GM13977 (cell line): Measurements from ENCODE around the gene LRMDA.

ENCODE experiments used
- DNase-seq: peaks from one replicate; pipeline ENCODE4 v3.0.0; 2012; ENCODE audit warnings: low spot score
- in situ Hi-C: fragments of 300-500 bp; cut with MboI; formaldehyde crosslinking; loops from one replicate; pipeline ENCODE4 v1.12.0; 2022; ENCODE audit warnings: low sequenced_read_pairs, low pct_unique_long_range_greater_than_20kb, mixed read lengths, inconsistent platforms; ENCODE audit not compliant: unreplicated experiment
- TF ChIP-seq, protein P1 (sequence below): IDR thresholded peaks from 2 replicates; pipeline ENCODE4 v1.5.1; 2012; ENCODE audit warnings: mild to moderate bottlenecking, control low read depth; ENCODE audit not compliant: insufficient read depth; ENCODE audit errors: extremely low read depth, missing control alignments

The LRMDA gene

DNA sequence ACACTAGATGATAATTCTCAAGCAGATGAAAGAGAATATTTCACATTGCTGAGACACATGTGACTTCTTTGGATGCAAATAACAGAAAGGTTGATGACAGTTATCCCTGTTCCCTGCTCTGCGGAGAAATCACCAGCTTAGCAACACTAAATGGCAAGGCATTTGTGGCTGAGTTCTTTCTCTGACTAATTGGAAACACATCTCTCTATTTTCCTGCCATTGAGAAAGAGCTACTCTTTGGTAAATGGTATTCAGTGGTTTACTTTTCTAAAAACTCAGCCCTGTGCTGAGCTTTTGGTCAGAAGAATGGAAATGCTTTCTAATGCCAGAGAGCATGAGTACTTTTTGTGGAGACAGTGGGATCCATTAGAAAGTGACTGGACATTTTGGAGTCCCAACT is 771.4 kb downstream of the LRMDA start:
- TF ChIP-seq, protein P1, sequence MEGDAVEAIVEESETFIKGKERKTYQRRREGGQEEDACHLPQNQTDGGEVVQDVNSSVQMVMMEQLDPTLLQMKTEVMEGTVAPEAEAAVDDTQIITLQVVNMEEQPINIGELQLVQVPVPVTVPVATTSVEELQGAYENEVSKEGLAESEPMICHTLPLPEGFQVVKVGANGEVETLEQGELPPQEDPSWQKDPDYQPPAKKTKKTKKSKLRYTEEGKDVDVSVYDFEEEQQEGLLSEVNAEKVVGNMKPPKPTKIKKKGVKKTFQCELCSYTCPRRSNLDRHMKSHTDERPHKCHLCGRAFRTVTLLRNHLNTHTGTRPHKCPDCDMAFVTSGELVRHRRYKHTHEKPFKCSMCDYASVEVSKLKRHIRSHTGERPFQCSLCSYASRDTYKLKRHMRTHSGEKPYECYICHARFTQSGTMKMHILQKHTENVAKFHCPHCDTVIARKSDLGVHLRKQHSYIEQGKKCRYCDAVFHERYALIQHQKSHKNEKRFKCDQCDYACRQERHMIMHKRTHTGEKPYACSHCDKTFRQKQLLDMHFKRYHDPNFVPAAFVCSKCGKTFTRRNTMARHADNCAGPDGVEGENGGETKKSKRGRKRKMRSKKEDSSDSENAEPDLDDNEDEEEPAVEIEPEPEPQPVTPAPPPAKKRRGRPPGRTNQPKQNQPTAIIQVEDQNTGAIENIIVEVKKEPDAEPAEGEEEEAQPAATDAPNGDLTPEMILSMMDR: no peak
- DNase-seq: no peak
- in situ Hi-C loops: no loop called here

DNA sequence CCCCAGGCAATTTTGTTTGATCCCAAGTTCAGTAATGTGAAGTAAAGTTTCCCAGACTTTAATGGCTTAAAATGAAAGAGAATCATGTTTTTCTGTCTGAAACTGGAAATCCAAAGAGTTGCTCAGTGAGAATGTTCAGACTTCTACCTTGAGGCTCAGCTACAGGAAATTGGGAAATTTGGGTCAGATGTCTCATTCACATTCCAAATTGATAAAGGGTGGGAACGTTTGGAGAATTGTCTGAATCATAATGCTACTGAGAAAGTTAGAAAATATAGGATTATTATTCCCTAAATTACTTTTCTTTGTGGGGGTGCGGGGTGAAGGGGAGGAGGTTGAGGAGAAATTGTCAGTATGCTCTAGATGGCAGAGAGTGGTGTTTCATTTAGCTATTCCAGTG is 773.9 kb downstream of the LRMDA start:
- no peak for DNase-seq
- in situ Hi-C loops: no loop called here

DNA sequence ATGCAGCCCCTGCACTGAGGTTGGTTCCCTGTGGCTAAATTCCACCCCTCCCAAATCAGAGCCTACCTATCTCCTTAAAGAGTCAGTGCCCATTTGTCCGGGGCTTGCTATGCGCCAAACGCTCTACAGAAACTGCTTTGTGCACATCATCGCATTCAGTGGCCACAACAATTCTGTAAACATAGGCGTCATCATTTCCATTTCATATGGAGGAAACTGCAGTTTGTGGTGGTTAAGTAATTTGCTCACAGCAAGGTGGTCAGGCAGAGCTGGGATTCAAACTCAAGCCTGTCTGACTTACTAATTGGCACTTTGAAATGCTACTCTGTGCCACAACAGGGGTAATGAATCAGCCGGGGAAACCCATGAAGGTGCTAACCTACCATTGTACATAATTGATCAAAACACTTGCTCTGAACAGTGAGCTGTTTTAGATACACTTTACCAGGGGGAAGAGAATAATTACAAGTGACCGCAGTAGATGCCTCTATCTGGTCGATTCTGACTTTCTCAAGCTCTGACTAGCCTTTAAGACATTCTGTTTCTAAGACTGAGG is 775.5 kb downstream of the LRMDA start:
- TF ChIP-seq, protein P1: no peak
- DNase-seq: no peak
- in situ Hi-C loops: no loop called here

More for the DNA sequence above, 773.9 kb downstream of the LRMDA start:
- TF ChIP-seq, protein P1: no peak

DNA sequence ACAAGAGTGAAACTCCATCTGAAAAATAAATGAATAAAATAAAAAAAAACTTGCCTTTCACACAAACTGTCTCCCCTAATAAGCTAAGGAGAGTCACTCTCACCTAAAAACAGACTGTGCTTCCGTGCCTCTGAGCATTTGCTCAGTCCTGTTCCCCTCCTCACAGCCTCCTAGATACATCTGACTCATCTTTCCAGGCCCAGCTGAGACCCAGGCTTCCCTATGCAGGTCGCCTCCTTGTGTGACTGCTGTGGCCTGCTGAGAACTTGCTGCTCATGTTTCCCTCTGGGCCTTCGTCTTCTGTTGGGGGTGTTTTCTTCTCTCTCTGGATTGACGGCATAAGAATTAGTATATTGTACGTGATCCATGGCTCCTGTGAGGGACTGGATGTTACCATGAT is 777.7 kb downstream of the LRMDA start:
- DNase-seq: no peak
- TF ChIP-seq, protein P1: no peak
- in situ Hi-C loops: no loop called here

DNA sequence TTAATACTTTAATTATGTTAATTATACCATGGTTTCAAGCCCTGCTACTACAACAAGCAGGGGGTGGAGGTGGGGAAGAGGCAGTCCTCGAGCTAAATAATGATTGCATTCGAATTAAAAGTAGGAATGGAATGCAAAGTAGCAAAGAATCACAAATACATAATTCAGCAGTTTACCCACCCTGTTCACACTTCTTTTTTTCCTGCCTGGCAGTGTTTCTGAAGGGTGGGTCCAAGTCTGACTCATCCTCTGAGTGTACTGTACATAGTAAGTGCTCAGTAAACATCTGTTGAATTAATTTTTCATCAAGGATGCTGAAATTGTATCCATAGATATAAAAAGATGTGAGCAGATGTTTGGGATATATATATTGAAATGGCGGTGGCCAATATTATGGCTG is 778.8 kb downstream of the LRMDA start:
- TF ChIP-seq, protein P1: no peak
- in situ Hi-C loops: no loop called here
- no peak for DNase-seq

DNA sequence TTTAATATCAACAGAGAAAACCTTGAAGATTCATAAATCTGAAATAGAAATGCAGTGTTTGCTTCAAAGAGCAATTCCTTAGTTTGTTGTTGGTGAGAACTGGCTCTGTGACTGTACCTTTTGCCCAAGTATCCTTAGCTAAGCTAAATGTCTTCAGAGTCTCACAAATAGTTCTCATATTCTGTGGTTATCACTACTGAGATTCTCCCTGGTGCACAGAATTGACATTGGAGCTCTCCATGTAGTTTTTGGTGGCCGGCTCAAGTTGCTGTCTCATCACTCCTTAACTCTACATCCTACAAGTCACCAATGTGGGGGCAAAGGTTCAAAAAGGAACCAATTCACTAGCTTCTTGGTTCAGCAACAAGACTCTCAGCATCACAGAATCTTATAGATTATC is 780.3 kb downstream of the LRMDA start:
- in situ Hi-C loops: no loop called here
- DNase-seq: no peak

More for the DNA sequence above, 780.3 kb downstream of the LRMDA start:
- TF ChIP-seq, protein P1: no peak
